GM19099 (cell line): ENCODE data around the gene UFD1.

Source experiments
- POLR2A ChIP-seq: IDR thresholded peaks from 3 replicates; pipeline ENCODE4 v1.6.1; 2011; ENCODE audit warnings: low read depth; ENCODE audit not compliant: insufficient read length; ENCODE audit errors: extremely low read depth

UFD1 gene

DNA sequence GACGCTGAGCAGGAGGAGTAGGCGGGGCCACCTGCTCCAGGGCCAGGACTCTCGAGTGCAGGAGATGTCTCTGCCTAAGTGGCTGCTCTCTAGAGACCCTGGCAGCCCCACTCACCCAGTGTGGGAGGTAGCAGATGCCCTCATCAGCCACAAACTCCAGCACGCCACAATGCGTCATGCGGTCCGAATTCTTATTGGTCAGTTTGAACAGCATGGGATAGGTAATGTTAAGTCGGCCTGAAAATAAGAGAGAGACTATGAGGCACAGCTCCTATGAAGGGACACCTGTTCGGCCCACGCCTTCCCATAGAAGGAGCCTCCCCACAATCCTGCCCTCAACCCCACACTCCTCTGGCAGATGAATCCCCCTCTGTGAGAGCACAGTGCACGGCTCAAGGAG lies 7.4 kb downstream of the UFD1 start:
- TF ChIP-seq POLR2A = no peak

DNA sequence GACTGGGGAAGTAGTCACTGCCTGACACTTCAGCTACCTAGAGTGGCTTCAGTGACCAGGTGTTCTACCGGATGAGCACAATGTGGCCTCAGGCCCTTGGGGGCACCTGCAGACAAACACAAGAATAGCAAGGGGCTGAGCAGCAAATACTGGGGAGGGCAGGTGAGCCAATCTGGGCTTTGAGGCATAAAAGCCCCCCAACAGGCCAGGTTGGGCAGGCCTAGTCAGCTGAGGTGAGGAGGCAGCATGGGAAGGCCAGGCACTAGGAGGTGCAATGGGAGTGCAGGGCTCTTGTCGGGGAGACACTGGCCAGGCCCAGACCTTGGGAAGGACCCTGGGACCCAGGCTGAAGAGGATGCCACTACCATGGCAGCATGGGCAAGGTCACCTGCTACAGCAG lies 9.0 kb downstream of the UFD1 start:
- TF ChIP-seq POLR2A = no peak

DNA sequence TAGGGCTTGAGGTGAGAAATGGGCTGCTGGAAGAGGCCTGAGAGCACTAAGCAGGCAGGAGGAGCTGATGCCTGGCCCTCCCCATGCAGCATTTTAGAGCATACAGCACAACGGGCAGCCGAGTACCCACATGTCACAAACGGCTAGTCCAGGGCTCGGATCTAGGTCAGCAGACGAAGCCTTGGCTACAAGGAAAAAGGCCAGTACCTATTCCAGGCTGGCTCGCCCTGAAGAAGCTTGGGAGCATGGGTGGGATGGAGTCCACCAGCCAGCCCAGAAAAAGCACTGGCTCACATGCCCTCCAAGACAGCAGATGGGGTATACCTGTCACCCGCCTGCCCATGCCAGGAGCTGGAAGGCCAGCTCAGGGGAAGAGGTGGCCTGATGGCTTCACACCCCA lies 9.6 kb downstream of the UFD1 start:
- TF ChIP-seq POLR2A = no peak

DNA sequence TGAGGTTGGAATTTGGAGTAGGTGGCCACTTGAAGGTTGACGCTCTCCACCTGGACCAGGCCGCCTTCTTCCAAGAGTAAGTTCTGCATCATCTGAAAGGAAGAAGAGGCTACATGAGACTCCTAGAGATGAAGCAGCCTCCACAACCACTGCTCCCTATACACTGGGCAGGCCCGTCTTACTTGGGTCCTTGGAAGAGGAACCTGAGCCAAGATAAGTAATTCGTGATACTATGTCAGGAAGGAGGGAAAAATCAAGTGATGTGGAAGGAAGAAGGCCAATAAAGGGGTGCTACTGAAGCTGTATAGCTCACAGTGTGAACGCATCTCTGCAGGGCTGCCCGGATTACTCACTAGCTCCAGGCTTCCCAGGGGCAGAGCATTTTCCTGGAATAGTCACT lies 11.1 kb downstream of the UFD1 start:
- no peak for TF ChIP-seq POLR2A

DNA sequence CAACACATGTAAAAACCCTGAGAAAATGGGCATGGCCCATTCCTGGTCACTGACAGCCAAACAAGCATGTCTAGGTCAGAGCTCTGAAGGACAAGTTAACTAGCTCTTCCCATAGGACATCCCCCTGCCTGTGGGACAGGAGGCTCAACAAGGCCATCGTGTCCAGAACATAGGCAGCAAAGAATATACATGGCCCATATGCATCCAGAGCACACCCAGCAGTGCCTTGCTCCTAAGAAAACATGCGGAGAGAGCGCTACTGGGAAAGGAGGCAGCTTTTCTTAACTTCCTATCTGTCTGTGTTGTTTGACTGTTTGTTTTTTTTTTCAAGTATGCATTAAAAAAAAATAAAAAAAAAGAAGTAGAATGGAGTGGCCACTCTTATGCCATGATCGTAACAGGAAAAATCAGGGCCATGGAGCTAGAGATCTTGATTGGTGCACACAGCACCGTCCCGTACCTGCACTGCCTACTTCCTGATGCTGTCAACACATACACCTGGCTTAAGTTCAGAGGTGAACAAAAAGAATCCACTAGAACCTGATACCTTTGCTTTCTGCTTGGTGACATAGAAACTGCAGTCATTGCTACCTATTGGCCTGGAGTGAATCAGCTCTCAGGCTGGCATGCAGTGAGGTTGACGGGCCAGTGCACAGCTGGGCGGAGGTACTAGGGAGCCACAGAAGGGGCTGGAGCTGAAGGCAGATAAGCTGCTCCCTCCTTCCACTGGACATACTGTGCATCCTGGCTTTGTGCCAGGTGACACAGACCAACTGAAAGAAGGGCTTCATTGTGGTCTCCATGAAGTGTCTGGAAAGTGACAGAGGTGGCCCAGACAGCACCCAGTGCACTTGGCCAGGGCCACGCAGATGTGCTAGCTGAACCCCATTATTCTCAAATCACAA lies 11.9 kb downstream of the UFD1 start:
- no peak for TF ChIP-seq POLR2A

DNA sequence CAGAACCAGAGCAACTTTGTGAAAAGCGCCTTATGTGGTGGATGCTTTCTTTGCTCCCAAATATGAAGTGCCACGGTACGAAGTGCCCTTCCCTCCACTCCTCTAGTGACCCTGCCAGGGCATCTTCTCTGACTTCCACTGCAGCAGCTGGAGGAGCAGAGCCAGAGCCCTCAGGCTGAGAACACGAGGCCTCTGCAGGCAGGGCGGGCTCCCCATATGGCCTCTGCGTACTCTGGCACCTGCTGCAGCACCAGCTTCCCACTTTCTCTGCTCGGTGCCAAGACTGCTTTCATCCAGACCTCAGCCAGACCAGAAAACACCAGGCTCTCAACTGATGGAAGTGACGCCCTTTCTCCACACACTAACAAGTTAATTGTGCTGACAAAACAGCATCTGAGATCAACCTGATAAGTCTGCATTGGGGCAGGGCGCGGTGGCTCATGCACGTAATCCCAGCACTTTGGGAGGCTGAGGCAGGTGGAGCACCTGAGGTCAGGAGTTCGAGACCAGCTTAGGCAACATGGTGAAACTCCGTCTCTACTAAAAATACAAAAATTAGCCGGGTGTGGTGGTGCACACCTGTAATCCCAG lies 12.8 kb downstream of the UFD1 start:
- TF ChIP-seq POLR2A = no peak

DNA sequence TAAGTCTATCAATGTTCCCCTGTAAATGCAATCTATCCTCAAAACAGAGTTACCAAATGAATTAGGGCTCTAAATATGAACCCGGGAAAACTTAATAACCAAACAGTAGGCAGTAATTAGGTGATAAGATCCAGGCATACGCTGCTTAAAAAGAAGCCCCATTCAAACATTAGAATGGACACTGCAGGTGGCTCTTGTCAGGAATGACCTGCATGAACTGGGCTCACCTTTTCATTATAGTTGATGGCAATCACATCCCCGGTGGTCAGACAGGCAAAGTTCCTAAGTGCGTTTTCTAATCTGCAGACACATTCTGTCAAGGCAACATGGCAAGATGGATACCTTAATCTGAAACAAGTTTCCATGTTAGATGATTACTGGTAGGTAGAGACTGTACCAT lies 14.0 kb downstream of the UFD1 start:
- no peak for TF ChIP-seq POLR2A

DNA sequence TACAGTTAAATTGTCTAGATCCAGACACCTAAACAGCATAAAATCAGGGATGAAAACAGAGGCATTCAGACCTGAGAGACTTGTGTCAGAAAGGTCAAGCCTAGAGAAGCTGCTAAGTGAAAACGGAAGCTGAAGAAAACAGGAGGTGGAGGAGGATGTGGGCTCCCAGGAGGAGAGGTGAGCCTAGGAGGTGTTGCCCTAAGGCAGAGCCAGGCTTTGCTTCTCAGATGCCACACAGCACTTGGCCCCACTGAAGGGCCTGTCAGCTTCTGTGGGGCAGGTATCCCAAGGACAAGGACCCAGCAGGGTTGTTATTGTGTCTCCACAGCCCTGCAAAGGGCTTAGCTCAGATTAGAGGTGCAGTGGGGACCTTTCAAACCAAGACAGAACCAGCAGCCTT lies 14.4 kb downstream of the UFD1 start:
- TF ChIP-seq POLR2A = no peak

DNA sequence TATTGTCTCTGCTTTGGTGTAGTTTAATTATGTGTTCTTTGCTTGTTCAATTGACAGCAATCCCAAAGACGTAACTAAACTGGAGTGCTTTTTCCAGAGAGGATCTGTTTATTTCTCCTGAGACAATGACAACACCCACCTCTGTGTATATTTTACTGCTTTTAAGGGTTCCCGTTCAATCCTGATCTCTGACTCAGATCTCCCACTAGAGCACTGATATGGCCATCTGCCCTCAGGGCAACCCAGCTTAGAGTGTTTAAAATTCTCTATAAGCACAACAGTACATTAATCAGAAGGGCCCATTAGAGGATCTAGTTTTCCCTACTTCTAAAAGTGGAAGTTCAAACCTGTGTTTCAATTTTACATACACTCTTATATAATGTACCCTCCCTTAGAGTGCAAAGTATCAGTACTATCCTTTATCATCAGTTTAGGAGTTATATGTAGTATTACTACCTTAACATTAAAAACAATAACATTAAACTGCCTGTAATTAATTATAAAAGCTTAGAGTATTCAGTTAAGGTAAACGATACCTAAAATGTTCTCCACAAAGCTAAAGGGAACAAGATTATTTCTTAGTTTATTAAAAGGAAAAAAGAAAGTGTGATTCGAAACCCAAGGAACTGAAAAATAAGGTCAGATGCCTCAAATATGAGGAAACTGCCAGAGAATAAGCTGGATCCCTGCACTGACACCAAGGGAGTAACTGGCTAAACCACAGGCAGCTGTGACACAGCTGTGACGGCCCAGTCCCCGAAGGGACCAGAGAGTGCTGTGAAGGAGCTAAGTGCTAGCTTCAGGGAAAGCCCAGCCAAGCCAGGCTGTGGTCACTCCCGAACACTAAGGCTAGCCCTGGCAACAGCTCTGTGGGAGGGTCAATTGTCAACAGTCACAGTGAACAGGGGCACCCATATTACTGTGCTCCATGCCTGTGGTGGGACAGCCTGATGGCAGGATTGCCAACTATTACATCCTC lies 15.2 kb downstream of the UFD1 start:
- TF ChIP-seq POLR2A = no peak

DNA sequence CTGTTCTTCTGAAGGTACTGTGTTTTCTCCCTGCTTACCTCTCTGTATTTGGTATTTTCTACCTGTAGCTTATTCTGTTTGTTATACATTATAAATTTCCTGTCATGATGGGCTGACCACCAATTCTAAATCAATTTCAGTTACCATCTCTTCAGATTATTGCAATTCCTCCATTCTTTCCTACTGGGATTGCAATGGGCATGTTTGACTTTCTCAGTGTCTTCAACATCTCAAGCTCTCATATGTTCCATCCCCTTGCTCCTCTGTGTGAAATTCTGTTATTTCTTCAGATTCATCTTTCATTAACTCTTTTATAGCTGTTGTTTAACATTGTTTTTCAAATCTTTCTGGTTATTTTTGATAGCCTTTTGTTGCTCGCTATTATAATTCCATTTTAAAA lies 16.0 kb downstream of the UFD1 start:
- no peak for TF ChIP-seq POLR2A

DNA sequence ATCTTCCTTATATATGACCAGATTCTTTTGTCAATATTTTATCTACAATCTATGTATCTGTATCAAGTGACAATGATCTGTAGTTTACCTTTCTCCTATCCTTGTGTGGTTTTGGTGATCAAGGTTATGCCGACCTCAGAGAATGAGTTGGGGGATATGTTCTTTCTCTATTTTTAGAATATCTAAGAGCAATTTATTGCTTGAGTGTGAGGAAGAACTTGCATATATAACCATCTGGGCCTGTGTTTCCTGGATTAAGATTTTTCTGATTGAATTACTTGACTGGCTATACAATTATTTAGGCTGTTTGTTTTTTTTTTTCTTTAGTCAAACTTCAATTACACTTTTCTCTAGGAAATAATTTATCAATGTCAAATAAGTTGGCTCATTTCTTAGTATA lies 17.5 kb downstream of the UFD1 start:
- TF ChIP-seq POLR2A = no peak

DNA sequence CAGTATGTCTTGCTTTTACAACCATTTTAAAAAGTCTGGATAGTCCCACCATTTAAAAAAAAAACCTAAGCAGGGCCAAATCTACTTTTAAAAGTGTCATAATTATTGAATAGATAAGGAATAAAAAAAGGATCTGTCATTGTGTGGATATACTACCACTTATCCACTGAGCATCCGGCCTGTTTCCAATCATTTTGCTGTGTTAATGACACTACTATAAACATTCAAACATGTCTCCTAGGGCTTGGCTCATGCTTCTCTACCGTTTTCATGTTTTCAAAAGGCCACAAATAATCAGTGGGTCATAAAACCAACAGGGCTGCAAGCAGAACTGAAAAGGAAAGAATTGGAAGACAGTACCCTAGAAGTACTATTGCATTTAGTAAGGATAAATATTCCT lies 19.0 kb downstream of the UFD1 start:
- TF ChIP-seq POLR2A = no peak

DNA sequence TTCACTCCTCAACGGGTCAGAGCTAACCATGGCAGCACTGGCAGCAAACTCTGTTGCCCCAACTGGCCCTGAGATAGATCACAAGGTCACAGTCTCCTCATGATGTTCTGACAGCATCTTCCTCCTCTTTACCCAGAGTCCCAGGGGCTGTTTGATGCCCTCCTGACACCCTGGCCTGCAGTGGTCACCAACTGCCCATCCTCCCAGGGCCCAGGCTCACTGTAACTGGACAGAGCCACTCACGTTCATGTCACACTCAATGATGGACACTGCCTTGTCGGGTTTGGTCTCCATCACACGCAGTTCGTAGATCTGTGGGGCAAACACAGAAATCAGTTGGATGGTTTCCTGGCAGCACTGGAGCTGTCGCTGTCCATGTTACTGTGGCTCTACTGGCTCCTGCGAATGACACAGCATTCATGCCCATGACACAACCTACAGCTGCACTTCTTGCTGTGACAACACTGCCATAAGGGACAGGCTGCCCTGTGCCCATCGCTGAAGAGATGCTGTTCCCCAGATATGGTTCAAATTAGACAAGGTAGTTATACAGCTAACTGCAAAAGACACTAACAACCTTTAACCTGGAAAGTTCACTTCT lies 21.1 kb downstream of the UFD1 start:
- TF ChIP-seq POLR2A = no peak

DNA sequence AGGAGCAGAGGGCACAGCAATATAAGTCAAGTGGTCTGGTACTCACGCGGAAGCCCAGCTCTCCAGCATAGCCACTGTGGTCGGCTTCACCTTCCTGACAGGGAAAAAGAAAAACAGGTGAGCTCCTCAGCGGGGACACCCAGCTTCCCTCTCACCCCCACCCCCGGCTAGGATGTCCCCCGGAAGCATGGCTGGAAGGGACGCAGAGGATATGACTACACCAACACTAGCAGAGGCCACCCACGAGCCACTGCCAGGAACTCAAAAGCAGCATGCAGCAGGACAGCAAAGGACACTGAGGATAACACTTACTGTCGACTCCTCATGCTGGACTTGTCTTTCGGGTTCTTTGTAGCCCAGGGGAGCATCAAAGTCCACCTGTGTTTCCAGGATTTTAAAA lies 22.5 kb downstream of the UFD1 start:
- TF ChIP-seq POLR2A = no peak
